Measurements from ENCODE around the gene TMEM132C.

DNA sequence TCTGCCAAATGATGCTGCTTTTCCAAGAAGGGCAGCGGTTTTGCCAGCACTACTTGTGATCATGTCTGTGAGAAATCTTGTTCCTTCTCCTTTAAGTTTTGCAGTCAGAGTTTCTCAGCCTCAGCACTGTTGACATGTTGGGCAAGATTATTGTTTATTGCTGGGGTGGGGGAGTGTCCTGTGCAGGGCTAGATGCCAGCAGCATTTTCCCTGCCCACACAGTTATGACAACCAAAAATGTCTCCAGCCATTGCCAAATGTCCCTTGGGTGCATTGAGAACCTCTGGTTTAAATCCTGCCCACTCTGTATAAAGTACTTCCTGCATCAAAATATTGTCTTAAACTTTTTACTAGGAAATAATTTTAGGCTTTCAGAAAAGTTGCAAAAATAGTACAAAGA lies 20.0 kb downstream of the TMEM132C start:
- no peak for TF ChIP-seq YY1 (IDR thresholded peaks at IDR 0.05; ENCODE audit: low read depth, low read length)
- TF ChIP-seq RXRA (IDR thresholded peaks at IDR 0.05; ENCODE audit: insufficient read depth, low read depth, low read length): no peak
- TF ChIP-seq POLR2AphosphoS5 (IDR thresholded peaks at IDR 0.05; ENCODE audit: low read depth, low read length): no peak
- TF ChIP-seq KDM5A (IDR thresholded peaks at IDR 0.05; ENCODE audit: low read length): no peak
